HuH-7.5 (cell line): ENCODE measurements around the gene TEX101.
A peak's percentile ranks its signal among the peaks of the same experiment; 100 is the strongest.

Experiments used
- DNase-seq: peaks from one replicate; pipeline ENCODE4 v3.0.0; 2011; ENCODE audit warnings: low spot score

TEX101 gene

DNA sequence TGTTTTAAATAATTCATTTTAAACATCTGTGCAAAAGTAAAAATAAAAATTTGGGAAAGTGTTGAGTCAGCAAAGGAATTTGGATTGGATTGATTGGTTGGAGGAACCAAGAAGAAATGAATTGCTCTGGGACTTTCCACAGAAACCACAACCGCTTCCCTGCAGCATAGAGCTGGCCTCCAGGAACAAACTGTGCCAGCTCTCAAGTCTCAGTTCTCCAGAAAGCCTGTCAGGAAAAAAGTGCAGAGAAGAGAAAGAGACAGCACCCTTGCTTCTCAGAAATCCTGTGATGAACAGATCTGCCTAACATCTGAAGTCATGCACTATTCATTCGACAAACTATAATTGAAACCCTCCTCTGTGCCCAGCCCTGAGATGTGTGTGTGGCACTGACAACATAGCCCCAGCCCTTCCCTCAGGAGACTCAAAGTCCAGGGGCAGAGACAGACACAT, 35.9 kb downstream of the TEX101 start:
- no peak for DNase-seq

DNA sequence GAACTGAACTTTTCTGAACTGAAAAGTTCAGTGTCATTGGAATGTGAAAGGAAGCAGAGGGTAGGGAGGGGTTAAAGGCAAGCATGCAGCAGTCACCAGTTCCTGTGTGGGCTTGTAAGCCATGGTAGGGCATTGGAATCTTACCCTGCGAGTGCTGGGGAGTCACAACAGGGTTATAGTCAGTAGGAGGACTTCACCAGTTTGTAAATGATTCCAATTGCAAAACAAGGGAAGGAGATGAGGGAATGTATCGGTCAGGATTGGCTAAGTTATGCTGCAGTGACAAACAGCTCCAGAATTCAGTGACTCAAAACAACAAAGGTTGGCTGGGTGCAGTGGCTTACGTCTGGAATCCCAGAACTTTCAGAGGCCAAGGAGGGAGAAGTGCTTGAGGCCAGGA, 37.9 kb downstream of the TEX101 start:
- no peak for DNase-seq

DNA sequence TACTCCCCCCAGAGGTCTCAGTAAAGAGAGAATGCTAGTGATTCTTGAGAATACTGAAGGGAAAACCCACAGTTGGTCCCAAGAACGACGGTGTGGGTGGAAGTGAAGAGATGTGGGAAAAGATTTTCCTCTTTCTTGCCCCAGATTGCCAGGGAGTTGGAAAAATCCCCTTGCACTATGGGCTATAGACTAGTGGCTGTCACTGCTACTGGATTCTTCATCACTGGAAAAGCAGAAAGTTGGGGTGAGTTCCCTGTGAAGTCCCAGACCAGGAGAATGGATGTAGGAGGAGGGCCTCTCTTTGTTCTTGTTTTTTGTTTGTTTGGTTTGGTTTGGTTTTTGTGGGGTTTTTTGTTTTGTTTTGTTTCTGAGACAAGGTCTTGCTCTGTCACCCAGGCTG, 39.3 kb downstream of the TEX101 start:
- no peak for DNase-seq

DNA sequence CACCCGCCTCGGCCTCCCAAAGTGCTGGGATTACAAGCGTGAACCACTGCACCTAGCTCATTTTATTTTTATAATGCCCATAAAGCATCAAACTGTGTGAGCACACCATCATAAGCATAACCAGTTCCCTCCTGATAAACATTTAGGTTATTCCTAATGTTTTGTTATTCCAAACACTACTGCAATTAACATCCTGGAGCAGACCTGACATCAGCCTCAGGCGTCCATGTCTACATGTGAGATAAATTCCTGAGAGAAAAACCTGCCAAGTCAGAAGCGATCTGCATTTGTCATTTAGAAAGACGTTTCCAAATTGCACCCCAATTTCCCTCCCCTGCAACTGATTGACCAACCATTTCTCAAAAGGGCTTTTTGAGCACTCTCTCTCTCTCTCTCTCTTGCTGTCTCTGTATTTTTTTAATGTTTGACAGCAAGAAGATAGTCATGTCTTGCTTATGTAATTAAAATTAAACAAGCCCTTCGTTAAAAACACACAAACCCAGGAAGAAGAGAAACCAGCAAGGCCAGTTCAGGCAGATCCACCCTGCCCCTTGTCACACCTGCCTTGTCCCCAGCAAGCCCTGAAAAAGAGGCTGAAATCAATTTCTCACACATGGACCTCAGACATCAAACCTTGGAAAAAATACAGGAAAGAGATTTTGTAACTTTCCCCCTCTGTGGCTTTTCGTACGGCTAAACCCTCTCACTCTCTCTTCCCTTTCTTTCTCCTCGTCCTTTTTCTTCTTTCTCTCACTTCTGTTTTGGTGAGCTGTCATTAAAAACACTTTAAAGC, 40.8 kb downstream of the TEX101 start:
- no peak for DNase-seq

DNA sequence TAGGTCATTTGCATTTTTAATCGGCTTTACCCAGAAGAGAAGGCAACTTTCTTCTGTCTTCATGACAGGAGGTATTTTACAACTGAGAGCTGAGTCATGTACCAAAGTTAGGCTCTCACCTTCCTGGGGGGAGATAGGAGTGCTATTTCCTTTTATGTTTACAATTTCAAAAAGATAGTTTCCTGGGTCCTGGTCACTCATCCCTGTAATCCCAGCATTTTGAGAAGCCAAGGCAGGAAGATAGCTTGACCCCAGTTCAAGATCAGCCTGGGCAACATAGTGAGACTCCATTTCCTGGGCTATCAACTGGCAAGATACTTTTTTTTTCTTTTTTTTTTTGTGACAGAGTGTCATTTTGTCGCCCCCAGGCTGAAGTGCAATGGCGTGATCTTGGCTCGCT, 43.1 kb downstream of the TEX101 start:
- DNase-seq, result no peak

DNA sequence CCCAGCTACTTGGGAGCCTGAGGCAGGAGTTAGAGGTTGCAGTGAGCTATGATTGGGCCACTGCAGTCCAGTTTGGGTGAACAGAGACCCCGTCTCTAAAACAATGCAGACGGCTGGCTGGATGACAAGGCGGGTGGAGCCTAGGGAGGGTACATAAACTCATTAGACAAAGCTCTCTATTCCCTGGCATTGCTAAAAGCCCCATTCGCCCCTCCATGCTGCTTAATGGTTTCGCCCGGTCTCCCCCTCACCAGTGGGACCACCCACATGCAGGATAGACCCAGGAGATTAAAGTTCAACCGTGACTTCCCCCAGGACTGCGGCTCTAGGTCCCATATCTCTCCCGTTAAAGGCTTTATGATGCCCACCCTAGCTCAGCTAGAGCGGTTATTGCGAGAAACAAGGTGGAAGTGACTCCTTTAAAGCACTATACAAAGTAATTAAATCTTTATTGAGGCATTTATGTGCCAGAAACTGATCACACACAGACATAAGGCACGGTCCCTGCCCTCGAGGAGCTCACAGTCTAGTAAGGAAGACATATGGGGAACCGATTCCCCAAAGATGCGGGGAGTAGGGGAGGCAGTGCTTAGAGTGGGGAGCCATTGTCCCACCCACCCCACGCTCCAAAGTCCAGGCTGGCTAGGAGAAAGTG, 45.8 kb downstream of the TEX101 start:
- no peak for DNase-seq

DNA sequence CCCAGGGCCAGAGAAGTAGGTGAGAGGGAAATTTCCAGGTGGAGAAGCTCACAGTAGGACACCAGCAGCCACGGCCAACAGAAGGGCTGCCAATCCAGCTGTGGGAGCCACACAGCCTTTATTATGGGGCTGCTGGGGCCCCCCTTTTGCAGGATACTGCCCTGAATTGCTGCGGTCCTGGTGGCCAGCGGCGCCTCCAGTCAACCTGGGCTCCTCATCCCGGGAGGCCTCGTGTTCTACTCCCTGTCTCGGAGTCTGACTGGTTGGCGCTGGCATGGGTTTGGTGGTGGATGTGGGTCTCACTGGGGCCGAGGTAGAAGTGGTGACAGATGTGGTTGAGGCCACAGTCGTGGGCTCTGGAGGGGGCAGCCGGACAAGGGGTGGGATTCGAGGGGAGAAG, 46.6 kb downstream of the TEX101 start:
- no peak for DNase-seq

DNA sequence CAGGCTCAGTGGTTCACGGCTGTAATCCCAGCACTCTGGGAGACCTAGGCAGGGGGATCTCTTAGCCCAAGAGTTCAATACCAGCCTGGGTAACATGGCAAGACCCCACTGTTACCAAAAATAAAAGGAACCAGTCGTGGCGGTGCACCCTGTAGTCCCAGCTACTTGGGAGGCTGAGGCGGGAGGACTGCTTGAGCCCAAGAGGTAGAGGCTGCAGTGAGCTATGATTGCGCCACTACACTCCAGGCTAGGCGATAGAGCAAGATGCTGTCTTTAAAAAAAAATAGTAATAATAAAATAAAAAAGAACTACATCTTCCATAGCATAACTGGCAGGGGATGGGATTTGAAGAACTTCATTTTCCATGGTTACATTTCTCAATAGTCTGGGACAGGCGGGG, 47.7 kb downstream of the TEX101 start:
- DNase-seq, result no peak

DNA sequence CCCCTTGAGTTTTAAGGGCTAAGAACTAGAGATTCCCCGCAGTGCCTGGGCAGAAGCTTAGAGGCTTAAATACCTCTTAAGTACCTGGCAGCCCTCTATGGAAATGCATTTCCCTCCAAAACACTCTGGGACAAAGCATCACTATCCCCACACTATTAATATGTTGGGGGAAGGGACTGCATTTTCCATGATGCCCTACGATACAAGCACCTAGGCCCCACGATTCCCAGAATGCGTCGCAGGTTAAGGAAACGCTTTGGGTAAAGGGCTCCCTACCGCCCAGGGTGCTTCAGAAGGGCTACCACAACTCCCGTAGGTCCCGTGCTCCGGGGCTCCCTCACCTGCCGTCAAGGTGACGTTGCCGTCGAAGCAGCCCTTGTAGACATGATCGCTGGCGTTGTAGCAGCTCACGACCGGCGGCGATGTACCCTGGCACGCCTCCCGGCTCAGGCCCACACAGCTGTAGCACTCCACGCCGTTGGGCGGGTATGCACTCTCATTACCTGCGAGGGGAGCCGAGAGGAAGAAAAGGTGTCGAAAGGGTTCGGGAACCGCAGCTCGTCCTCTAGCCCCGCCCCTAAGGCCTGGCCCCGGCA, 48.2 kb downstream of the TEX101 start:
- DNase-seq, result no peak

DNA sequence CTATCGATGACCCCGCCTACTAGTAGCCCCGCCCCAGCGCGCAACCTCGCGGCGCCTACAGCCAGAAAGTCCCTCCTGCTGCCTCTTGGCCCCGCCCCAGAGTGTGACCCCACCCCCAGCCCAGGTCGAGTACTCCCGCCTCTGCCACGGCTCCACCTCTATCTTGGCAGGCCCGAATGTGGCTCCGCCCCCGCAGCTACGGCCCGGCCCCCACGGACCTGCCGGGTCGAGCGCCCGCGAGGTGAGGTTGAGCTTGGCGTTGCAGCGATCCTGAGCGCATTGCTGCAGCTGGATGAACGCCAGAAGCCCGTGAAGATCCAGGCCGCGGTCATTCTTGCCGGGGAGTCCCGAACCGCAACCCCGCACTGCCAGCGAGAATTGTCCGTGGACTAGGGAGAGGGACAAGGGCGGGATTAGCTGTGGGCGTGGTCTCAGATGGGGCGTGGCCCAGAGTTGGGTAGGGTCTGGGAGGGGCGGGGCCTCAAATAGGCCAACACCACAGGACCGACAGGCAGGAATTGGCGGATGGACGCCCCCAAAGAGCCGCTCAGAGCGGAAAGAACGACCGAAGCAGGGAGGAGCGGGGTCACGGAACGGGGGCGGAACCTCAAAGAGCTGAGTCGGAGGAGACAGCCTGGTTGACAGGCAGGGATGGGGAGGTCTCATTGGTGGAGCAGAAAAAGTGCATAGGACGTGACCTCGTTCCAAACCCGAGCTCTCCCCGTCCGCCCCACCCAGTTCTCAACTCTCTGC, 48.9 kb downstream of the TEX101 start:
- DNase-seq, result peak; percentile 94

DNA sequence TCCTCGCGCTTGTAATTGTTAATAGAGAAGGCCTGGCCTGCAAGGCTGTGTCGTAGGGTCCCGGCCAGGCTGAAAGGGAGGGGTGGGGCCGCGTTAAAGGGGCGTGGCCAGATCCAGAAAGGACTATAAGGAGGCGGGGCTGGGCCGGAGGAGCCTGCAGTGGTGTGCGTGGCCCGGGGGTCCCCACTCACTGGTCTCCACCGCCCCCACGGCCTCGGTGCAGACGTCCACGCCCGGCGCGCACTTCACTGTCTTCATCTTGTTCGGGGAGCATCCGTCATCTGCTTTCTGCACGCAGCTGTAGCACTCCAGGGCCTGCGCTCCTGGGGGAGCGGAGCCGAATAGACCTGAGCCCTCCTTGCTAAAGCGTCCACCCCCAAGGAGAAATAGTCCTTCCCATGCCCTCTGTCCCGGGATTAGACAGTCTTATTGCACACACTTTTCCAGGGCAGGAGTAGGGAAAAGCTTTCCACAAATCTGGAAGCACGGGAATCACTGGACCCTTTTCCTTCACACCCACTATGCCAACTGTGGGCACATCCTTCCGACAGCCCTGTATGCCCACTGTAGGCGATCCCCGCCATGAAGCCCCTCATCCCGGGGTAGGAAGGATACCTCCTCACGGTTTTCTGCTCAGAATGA, 49.6 kb downstream of the TEX101 start:
- DNase-seq, result no peak

DNA sequence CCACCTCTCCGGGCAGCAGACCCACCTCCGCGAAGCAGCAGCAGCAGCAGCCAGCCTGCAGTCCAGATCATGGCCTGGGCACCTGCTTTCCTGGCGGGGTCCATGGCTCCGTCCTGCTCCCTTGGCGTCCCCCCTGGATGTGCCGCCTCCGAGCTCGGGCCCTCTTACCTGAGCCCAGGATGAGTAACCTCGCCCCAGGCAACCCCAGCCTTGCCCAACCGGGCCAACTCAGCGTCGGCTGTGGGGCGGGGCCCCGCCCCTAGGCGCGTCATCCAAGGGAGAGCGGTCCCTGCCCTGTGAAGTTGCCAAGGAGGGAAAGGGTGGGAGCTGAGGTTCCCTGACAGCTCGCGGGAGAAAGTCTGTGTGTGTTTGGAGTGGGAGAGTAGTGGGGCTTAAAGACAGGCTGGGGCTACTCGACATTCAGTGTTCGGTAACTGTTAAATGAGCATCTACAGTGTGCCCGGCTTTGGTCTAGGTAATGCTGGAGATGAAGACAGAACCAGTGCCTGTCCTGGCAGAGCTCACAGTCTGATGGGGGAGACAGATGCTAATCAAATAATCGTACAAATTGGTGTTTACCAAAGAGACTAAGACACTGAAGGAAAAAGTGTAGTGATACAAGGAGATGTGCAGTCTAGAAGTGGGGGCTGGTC, 50.9 kb downstream of the TEX101 start, which contains the start of gene LYPD3:
LYPD3 (minus strand) TSS at position 141 of the 653 bp plus-strand sequence; CDS start at position 104, 37 bp downstream.
- DNase-seq, result no peak

DNA sequence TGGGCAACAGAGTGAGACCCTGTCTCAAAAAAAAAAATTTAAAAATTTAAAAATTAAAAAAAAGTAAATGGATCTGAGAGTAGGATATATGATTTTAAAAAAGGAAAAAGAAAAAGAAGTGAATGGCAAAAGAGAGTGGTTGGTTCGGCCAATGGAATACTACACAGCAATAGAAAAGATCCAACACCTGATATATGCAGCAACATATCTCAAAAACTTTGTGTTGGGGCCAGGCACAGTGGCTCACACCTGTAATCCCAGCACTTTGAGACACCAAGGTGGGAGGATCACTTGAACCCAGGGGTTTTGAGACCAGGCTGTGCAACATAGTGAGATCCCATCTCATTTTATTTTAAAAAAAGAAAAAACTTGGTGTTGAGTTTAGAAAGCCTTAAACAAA, 52.1 kb downstream of the TEX101 start:
- DNase-seq, result no peak

DNA sequence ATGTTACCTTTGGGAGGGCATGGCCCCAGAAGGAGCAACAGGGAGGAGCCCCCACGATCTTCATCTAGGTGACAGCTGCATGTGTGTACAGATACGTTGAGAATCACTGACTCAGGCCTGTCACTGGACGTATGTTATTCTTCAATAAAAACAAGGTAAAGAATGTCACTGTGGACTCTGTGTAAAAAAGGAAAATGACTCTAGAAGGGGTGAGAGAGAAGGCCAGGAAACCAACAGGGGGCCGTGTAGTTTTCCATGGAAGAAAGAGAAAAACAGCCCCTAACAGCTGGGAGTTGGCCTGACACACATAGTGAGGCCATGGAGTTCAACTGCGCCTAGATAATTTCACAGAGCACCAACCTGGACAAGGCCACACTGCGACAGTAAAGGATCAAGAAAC, 52.6 kb downstream of the TEX101 start:
- DNase-seq, result no peak

DNA sequence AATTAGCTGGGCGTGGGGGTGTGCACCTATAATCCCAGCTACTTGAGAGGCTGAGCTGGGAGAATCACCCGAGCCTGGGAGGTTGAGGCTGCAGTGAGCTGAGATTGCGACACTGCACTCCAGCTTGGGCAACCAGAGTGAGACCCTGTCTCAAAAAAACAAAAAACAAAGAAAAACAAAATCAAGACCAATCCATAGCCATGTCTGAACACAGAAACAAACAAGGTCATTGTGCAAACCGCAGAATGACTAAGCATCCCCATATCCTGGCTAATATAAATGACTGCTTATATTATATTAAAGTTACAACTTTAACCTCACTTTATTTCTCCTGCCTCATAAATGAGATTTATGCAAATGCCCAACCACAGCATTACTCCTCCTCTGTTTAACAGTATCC, 53.0 kb downstream of the TEX101 start:
- no peak for DNase-seq
